ENCODE measurements around the gene LRRC27.
"Not testable (repeated sequence)": the region's sequence is repeated elsewhere in the genome, so short reads cannot be mapped to it uniquely, and the experiment has no call there.

Gene LRRC27

GRCh38 chr10:132376394-132376851, 44.4 kb downstream of the LRRC27 start:
- DNase-seq = no peak

GRCh38 chr10:132377326-132377725, 45.3 kb downstream of the LRRC27 start:
- no peak for DNase-seq

GRCh38 chr10:132379026-132379425, 47.0 kb downstream of the LRRC27 start:
- not testable (repeated sequence) for DNase-seq

DNA sequence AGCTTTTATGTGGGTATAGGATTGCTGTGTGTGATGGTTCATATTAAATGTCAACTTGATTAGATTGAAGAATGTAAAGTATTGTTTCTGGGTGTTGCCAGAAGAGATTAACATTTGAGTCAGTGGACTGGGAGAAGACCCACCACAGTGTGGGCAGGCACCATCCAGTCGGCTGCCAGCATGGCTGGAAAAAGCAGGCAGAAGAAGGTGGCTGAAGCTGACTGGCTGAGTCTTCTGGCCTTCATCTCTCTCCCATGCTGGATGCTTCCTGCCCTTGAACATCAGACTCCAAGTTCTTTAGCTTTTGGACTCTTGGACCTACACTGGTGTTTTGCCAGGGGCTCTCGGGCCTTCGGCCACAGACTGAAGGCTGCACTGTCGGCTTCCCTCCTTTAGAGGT, 49.0 kb downstream of the LRRC27 start:
- not testable (repeated sequence) for DNase-seq

DNA sequence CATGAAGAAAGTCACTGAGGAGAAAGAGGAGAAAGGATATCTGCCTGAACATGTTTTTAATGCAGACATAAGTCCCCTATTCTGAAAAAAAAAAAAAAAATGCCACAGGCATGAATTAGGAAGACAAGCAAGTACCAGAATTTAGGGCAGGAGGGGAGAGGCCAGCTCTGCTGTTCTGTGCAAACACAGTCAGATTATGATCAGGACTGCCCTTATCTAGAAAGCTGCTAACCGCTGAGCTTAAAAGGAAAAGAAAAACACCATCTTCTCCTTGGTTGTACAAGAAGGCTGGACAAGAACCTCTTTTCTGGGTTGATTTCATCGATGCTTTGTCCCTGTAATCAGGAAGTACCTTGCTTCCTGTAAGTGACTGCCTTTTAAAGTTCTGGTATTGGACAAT, 49.7 kb downstream of the LRRC27 start:
- no peak for DNase-seq

- DNase-seq = no peak
Measured at GRCh38 chr10:132382231-132382922, 50.4 kb downstream of the LRRC27 start.

DNA sequence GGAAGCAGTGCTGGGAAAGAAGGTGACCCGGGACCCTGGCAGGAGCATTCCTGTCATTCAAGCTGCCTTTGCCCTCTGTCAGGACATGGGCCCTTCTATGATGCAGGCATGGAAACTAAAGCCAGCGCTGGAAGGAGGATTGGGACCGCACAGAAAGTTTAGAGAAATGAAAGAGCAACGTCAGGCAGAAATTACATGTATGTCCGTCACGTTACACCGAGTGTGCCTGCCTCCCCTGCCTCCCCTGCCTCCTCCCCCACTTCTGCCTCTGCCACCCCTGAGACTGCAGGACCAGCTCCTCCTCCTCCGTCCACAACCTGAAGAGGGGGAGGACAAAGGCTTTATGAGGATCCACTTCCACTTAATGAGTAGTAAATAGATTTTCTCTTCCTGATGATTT, 51.1 kb downstream of the LRRC27 start:
- DNase-seq = no peak

DNA sequence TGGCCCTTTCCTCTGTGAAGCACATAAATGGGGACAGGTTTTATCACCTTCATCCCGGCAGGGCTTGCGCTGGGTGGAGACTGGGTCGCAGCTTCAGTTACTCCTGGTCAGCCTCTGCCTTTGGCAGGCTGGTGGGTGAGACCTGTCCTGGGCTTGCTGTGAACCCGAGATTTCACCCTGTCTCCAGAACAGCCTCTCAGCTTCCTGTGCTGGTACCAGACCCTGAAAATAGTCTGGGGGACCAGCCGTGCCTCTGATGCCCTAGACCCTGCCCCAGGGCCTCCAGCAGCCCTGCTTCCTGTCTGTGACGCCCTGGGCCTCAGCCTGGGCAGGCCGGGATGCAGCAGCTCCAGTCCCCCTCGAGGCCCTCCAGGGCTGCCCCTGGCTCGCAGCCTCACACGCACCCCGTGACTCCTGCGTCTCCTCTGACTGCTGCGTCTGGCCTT, 51.8 kb downstream of the LRRC27 start:
- DNase-seq = no peak

DNA sequence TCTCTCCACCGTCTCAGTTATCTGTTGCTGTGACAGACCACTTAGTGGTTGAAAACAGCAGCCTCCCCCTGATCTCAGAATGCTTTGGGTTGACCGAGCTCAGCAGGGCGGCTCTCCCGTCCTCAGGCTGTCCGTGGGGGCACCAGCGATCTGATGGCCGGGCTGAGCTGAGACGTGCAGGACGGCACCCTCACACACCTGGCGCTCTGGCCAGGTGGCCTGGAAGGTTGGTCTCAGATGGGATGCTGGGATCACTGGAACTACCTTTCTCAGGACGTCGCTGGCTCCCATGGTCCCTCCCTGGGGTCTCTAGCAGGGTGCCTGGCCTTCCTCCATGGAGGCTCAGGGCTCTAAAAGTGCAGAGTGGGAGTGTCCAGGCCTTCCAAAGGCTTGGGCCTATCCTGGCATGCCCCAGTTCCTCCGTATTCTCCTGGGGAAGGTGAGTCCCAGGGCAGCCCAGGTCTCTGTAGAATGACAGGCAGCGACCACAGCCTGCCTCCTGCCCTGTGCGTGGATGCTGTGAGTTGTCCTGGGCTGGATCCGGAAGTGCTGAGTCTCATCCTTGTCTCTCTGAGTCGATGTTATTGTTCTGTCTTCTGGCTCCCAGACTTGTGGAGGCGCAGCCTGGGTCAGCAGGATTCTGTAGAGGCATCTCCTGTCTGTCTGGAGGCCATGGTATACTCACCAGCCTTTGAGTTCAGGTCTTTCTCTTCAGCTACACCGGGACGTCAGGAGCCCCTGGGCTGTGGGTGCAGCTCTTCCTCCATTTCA, 52.8 kb downstream of the LRRC27 start:
- DNase-seq = no peak

- no peak for DNase-seq
Measured at GRCh38 chr10:132385389-132385667, 53.3 kb downstream of the LRRC27 start.

GRCh38 chr10:132385721-132386418, 53.9 kb downstream of the LRRC27 start:
- no peak for DNase-seq

DNA sequence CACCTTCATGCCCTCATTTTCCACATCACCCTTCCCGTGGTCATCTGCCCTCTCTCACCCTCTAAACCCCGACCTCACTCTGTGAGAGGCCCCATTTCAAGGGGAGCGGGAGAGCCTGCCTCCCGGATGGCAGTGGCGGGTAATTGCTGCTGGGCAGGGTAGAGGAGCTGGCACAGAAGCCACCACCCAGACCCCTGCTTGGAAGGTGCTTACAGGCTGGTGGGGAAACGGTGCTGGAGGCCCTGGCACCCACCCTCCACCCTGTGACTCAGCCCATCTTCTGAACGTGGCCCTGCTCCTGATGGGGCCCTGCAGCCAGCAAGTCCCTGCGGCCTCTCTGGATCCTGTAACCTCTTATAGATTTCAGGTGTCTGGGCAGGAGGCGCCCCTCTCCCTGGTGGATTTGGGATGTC, 54.4 kb downstream of the LRRC27 start:
- DNase-seq = no peak

- DNase-seq = not testable (repeated sequence)
Measured at GRCh38 chr10:132386896-132387295, 54.9 kb downstream of the LRRC27 start.

DNA sequence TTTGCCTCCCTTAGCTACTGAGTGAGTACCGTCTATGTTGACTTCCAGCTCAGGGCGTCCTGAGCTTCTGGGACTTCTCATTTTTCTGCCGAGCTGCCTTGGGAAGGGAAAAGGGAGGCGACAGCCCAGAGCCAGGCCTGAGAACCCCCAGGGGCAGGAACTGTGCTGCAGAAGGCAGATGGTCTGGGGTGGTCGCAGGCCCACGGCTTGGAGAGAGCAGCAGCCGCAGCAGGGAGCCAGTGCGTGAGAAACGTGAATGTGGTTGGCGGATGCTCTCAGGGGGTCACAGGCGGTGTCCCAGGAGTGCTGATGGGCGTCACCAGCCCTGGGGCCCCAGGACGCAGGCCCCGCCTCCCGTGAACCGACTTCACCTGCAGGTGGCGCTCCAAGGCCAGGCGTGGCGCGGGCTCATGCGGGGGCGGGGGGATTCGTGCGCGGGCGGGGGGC, 55.8 kb downstream of the LRRC27 start:
- peak; percentile 49 for DNase-seq

DNA sequence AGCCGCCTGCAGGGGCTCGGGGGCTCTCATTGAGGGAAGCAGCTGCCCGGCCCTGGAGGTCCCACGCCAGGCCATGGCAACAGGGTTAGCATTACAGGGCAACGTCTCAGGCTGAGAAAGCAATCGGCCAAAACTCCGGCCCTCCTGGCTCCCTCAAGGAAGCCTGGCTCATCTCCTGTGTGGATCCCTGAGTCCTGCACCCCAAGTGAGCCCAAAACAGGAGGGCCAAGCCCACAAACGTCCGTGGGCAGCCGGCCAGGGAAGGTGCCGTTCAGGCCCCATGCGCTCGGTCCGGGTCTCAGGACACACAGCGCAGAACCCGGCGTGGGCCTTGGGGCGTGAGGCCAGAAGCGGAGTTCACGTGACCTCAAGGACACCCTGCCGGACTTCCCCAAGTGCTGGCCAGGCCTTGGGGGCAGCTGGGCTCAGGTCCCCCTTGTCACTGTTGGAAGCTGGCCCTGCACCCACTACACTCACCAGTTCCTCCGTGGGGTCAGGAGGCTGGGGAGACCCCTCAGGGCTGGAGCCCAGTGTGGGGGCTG, 57.0 kb downstream of the LRRC27 start:
- DNase-seq = no peak

GRCh38 chr10:132389433-132390169, 57.6 kb downstream of the LRRC27 start:
- no peak for DNase-seq

GRCh38 chr10:132390170-132390920, 58.4 kb downstream of the LRRC27 start:
- DNase-seq = no peak

DNA sequence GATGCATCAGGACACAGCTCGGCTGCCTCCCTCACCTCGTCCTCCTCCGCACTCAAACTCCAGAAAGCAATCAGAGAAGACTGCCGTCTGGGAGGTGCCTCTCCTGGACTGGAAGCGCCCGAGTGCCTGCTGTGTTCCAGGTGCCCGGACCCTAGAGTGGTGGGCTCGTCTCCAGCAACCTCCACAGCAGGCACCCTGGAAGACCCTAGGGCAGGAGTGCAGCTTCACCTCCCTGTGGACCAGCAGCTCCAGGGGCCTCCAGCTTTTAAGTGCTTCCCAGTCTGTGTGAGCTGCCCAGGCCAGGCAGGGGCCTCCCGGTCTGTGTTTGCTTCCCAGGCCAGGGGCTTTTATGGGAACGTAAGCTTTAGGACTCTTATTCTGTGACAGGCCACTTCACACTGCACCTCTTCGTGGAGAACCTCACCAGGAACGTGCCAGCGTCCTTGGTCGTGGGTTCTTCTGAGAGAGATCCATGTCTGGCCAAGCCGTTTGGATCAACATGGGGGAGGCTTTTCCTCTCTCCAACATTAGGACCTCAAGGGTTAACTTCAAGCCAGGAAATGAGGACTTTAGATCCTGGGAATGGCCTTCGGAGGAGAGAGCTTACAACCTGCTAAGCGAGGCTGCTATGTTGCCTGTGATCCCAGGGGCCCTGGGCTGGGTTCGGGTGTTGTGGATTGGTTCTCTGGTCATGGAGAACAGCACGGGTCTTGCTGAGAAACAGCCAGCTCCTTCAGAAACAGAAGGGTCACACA, 59.1 kb downstream of the LRRC27 start:
- no peak for DNase-seq

- no peak for DNase-seq
Measured at GRCh38 chr10:132391676-132392020, 59.7 kb downstream of the LRRC27 start.

GRCh38 chr10:132392184-132392800, 60.3 kb downstream of the LRRC27 start:
- DNase-seq = no peak
